GM23338 (cell line): ENCODE measurements around the gene GP1BB. TPM values are rescaled to one million over a fixed set of nuclear protein-coding genes. Genes with fewer than 3 reads are reported as not detected.
A peak's percentile ranks its signal among the peaks of the same experiment; 100 is the strongest.

Source experiments
- ATAC-seq: fragments of 200-7000 bp; cut with Tn5 transposase; 3 replicates; pipeline ENCODE4 v1.9.1; 2020
- DNase-seq: peaks from one replicate; pipeline ENCODE4 v3.0.0-alpha.2; 2015; ENCODE audit warnings: low spot score
- H2AFZ ChIP-seq: fragments of 200-600 bp; sonication (generic); 2 replicates; pipeline ENCODE4 v1.8.0; 2016; ENCODE audit warnings: antibody characterized with exemption, mild to moderate bottlenecking, moderate library complexity
- H3F3A ChIP-seq: fragments of 200-600 bp; sonication (generic); replicated peaks from 2 replicates; pipeline ENCODE4 v1.8.0; 2017; ENCODE audit warnings: antibody characterized with exemption, mixed run types, low read depth
- H3K27ac ChIP-seq: fragments of 200-600 bp; sonication (generic); 2 replicates; pipeline ENCODE4 v1.6.1; 2016; ENCODE audit warnings: low read depth
- H3K27me3 ChIP-seq: fragments of 200-600 bp; sonication (generic); 2 replicates; pipeline ENCODE4 v1.8.0; 2016; ENCODE audit warnings: mild to moderate bottlenecking, mixed run types, moderate library complexity; ENCODE audit not compliant: insufficient read depth
- H3K36me3 ChIP-seq: fragments of 200-600 bp; sonication (generic); 2 replicates; pipeline ENCODE4 v1.8.0; 2016; ENCODE audit warnings: mild to moderate bottlenecking; ENCODE audit not compliant: insufficient read depth
- H3K4me1 ChIP-seq: fragments of 200-600 bp; sonication (generic); 2 replicates; pipeline ENCODE4 v1.8.0; 2016; ENCODE audit warnings: mild to moderate bottlenecking, moderate library complexity; ENCODE audit not compliant: insufficient read depth
- H3K4me2 ChIP-seq: fragments of 200-600 bp; sonication (generic); 2 replicates; pipeline ENCODE4 v1.7.1; 2017; ENCODE audit warnings: mixed run types
- H3K4me3 ChIP-seq: fragments of 200-600 bp; sonication (generic); 2 replicates; pipeline ENCODE4 v1.6.1; 2016; ENCODE audit warnings: mixed run types
- H3K79me2 ChIP-seq: fragments of 200-600 bp; sonication (generic); replicated peaks from 2 replicates; pipeline ENCODE4 v1.8.0; 2017; ENCODE audit warnings: mild to moderate bottlenecking; ENCODE audit not compliant: insufficient read depth
- H3K9me2 ChIP-seq: fragments of 200-600 bp; sonication (generic); 2 replicates; pipeline ENCODE4 v1.8.0; 2017; ENCODE audit not compliant: insufficient read depth
- H4K20me1 ChIP-seq: fragments of 200-600 bp; sonication (generic); replicated peaks from 2 replicates; pipeline ENCODE4 v1.8.0; 2017; ENCODE audit warnings: mild to moderate bottlenecking; ENCODE audit not compliant: insufficient read depth
- H3K27ac Mint-ChIP-seq: 2 replicates; pipeline ENCODE4 v1.8.0; 2020; ENCODE audit warnings: inconsistent platforms, mild to moderate bottlenecking, moderate library complexity, mixed read lengths
- H3K27me3 Mint-ChIP-seq: 3 replicates; pipeline ENCODE4 v1.8.0; 2022; ENCODE audit warnings: low read depth, mild to moderate bottlenecking, moderate library complexity, mixed read lengths, inconsistent platforms; ENCODE audit not compliant: insufficient read depth, poor library complexity
- H3K36me3 Mint-ChIP-seq: 3 replicates; pipeline ENCODE4 v1.8.0; 2021; ENCODE audit warnings: low read depth, mild to moderate bottlenecking, inconsistent platforms, moderate library complexity, mixed read lengths
- H3K4me1 Mint-ChIP-seq: 3 replicates; pipeline ENCODE4 v1.8.0; 2020; ENCODE audit warnings: mild to moderate bottlenecking, inconsistent platforms, mixed read lengths
- H3K4me3 Mint-ChIP-seq: 3 replicates; pipeline ENCODE4 v1.8.0; 2021; ENCODE audit warnings: moderate library complexity, mild to moderate bottlenecking, inconsistent platforms, mixed read lengths
- H3K9me3 Mint-ChIP-seq: 3 replicates; pipeline ENCODE4 v1.8.0; 2020; ENCODE audit warnings: moderate library complexity, mild to moderate bottlenecking, inconsistent platforms, mixed read lengths
- CTCF ChIP-seq, 2 experiments: fragments of 200-600 bp in 1 of 2; sonication (generic) in 1 of 2; conservative IDR thresholded peaks; 2 replicates each; pipeline versions ENCODE4 v1.5.1 to v1.6.1; 2016 to 2017; ENCODE audit warnings: antibody characterized with exemption in 2 of 2, low read depth in 2 of 2, mild to moderate bottlenecking in 2 of 2, moderate library complexity in 1 of 2
- ETS1 ChIP-seq: IDR thresholded peaks from 2 replicates; pipeline ENCODE4 v1.6.1; 2016; ENCODE audit warnings: antibody characterized with exemption
- EZH2 ChIP-seq: fragments of 200-600 bp; sonication (generic); IDR thresholded peaks from one replicate; pipeline ENCODE4 v1.8.0; 2017; ENCODE audit warnings: antibody characterized with exemption, mild to moderate bottlenecking, low read depth; ENCODE audit not compliant: unreplicated experiment
- EZH2phosphoT487 ChIP-seq: fragments of 200-600 bp; sonication (generic); IDR thresholded peaks from one replicate; pipeline ENCODE4 v1.8.1; 2018; ENCODE audit warnings: antibody characterized with exemption; ENCODE audit not compliant: unreplicated experiment
- JUNB ChIP-seq: IDR thresholded peaks from one replicate; pipeline ENCODE4 v1.6.1; 2016; ENCODE audit warnings: antibody characterized with exemption; ENCODE audit not compliant: unreplicated experiment
- NANOG ChIP-seq: IDR thresholded peaks from 2 replicates; pipeline ENCODE4 v1.6.1; 2016; ENCODE audit warnings: antibody characterized with exemption, borderline replicate concordance
- POLR2AphosphoS5 ChIP-seq: IDR thresholded peaks from 2 replicates; pipeline ENCODE4 v1.6.1; 2016; ENCODE audit warnings: antibody characterized with exemption, low read depth
- REST ChIP-seq: IDR thresholded peaks from one replicate; pipeline ENCODE4 v1.6.1; 2018; ENCODE audit warnings: antibody characterized with exemption; ENCODE audit not compliant: unreplicated experiment
- ZNF331 ChIP-seq: fragments of 250-450 bp; sonication (Bioruptor Pico); IDR thresholded peaks from 2 replicates; pipeline ENCODE4 v1.5.0; 2020; ENCODE audit warnings: low read depth, mild to moderate bottlenecking, moderate library complexity
- polyA plus RNA-seq: library from polyadenylated mRNA; unstranded; fragments of >200 nt; fragmentation: Nextera tagmentation; extraction: Ambion mirVana; gene quantifications from 2 replicates; pipeline ENCODE4 v1.2.1, GENCODE V29; 2016
- total RNA-seq: library from RNA; depleted of rRNA; stranded (reverse); fragments of >200 nt; shearing (Covaris generic); gene quantifications from 2 replicates; pipeline ENCODE4 v1.2.3, GENCODE V29; 2014

The GP1BB gene
- total and polyA plus RNA-seq, 2 experiments from 2014 or later, result 0.53 to 1.3 TPM

DNA sequence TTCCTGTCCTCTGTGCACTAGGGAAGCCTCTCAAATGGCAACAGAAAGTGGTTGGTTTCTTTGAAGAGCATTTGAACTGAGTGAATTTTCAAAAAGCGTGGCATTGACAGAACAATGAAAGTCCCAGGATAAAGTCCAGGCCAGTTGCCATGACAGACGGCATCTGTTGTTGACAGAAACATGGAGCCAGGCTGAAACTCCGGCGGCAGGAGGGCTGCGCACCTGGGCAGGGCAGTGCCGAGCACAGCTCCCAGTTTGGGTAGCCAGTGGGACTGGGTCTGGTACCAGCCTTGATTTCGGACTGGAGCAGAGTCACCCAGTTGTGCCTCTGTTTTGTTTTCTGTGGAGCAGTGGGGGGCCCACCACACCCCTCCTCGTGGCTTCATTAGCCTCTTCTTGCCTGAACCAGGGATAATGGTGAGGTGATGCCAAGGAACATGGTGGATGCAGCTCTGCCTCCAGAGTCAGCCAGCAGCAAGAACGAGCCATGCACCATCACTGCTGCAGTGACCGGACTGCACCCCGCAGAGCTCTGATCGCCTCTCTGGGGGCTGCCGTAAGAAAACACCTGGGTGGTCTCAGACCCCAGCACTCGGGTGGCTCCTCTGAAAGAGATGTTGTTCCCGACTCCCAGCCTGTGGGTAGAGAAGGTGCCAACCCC is 18.9 kb upstream of the GP1BB start (continued):
- TF ChIP-seq ETS1, result no peak
- TF ChIP-seq POLR2AphosphoS5, result no peak

DNA sequence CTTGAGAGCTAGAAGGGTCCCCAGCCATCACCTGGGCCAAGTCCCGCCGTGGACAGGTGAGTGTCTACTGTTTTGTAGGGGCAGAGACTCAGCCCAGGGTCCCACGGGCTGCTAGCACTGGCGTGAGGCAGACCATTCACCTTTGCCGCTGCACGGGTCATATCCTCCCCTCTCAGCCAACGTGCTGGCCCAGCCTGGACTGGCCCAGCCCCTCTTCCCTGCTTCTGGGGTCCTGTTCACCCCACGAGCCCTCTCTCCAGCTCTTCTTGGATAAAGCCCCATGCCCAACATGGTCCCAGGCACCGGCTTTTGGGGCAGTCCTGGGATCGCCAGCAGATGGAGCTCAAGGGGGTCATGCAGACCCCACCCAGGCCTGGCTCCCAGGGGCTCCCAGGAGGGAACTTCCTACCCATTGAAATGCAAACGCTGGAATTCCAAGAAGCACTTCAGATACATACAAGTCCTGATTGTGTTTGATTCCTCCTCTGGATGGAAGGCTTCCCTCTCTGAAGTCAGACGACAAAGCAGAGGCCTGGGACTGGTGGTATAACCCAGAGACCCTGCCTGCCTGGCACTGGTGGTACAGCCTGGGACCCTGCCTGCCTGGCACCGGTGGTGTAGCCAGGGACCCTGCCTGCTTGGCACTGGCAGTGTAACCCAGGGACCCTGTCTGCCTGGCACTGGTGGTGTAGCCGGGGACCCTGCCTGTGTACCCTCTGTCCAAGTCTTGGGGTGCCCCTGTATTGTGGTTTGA is 18.0 kb upstream of the GP1BB start:
- Histone ChIP-seq H3K36me3 (no peaks in the 10 kb centered on the region), H3K27ac (peak overlapping the region; percentile 95), H3K9me2 (no peaks in the 10 kb centered on the region), H3K27me3 (no peaks in the 10 kb centered on the region), H3F3A (0 out of 2 replicates have a peak, but pooled peaks cover 3% of the 10 kb centered on the region), H2AFZ (peak overlapping the region; percentile 70; the same call in 1 of the 2 replicates), H3K4me3 (no peak overlapping the region), H3K4me2 (peak overlapping the region; percentile 46), H3K4me1 (peaks cover 22% of the 10 kb centered on the region), H3K79me2 (no peaks in the 10 kb centered on the region), H4K20me1 (no peaks in the 10 kb centered on the region)
- H3K36me3 Mint-ChIP-seq, result no peaks in the 10 kb centered on the region
- peak; percentile 91 for ATAC-seq
- H3K4me3 Mint-ChIP-seq, result no peak overlapping the region
- no peaks in the 10 kb centered on the region for H3K9me3 Mint-ChIP-seq
- H3K4me1 Mint-ChIP-seq, result peaks cover 27% of the 10 kb centered on the region
- peaks cover 35% of the 10 kb centered on the region for H3K27me3 Mint-ChIP-seq
- peak overlapping the region; percentile 91 for H3K27ac Mint-ChIP-seq
- peak; percentile 98 for DNase-seq
- TF ChIP-seq REST, result no peak
- peak; percentile 74 to 81 for TF ChIP-seq CTCF (conservative IDR thresholded peaks at IDR 0.05; ENCODE audit: low read depth in 2 of 2)
- TF ChIP-seq EZH2, result no peak
- no peak for TF ChIP-seq JUNB
- TF ChIP-seq POLR2AphosphoS5, result peak; percentile 31; the same call in 1 of the 2 replicates
- no peak for TF ChIP-seq ZNF331
- TF ChIP-seq ETS1, result peak; percentile 73
- no peak for TF ChIP-seq EZH2phosphoT487
- TF ChIP-seq NANOG, result peak; percentile 65; the same call in 1 of the 2 replicates
